Gastrocnemius medialis (tissue), 4 donors: Measurements from ENCODE around the gene BASP1.
"Not testable (repeated sequence)": the region's sequence is repeated elsewhere in the genome, so short reads cannot be mapped to it uniquely, and the experiment has no call there.

Source experiments
- POLR2A ChIP-seq, 2 donors: fragments of 450-650 bp; IDR thresholded peaks; one replicate each; pipeline ENCODE4 v1.6.1; 2017; ENCODE audit warnings: antibody characterized with exemption in 2 of 2, mild to moderate bottlenecking in 2 of 2, moderate library complexity in 2 of 2
- TF ChIP-seq, protein P1 (sequence below), 5 experiments: fragments of 450-650 bp in 3 of 5; fragments of 200-600 bp in 2 of 5; sonication (generic) in 2 of 5; IDR thresholded peaks in 4 of 5; conservative IDR thresholded peaks in 1 of 5; 1 replicate in 4 of 5; 2 replicates in 1 of 5; pipeline ENCODE4 v1.5.1; 2016 to 2019; ENCODE audit warnings: antibody characterized with exemption in 5 of 5, mild to moderate bottlenecking in 3 of 5, moderate library complexity in 3 of 5

DNA sequence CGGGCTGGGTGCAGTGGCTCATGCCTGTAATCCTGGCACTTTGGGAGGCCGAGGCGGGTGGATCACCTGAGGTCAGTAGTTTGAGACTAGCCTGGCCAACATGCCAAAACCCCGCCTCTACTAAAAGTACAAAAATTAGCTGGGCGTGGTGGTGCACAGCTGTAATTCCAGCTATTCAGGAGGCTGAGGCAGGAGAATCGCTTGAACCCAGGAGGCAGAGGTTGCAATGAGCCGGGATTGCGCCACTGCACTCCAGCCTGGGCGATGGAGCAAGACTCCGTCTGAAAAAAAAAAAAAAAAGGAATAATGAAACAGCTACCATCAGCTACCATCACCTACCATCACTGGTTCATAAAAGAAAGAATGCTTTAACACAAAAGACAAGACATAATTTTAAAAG is 25.9 kb upstream of the BASP1 start:
- TF ChIP-seq, protein P1, sequence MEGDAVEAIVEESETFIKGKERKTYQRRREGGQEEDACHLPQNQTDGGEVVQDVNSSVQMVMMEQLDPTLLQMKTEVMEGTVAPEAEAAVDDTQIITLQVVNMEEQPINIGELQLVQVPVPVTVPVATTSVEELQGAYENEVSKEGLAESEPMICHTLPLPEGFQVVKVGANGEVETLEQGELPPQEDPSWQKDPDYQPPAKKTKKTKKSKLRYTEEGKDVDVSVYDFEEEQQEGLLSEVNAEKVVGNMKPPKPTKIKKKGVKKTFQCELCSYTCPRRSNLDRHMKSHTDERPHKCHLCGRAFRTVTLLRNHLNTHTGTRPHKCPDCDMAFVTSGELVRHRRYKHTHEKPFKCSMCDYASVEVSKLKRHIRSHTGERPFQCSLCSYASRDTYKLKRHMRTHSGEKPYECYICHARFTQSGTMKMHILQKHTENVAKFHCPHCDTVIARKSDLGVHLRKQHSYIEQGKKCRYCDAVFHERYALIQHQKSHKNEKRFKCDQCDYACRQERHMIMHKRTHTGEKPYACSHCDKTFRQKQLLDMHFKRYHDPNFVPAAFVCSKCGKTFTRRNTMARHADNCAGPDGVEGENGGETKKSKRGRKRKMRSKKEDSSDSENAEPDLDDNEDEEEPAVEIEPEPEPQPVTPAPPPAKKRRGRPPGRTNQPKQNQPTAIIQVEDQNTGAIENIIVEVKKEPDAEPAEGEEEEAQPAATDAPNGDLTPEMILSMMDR (IDR thresholded peaks at IDR 0.05 in 4 of 5, conservative IDR thresholded peaks at IDR 0.05 in 1 of 5) = not testable (repeated sequence)
- TF ChIP-seq POLR2A (IDR thresholded peaks at IDR 0.05) = not testable (repeated sequence)
